ENCODE results near the gene EFHC2. TPM values are rescaled to one million over a fixed set of nuclear protein-coding genes. Genes with fewer than 3 reads are reported as not detected.

The EFHC2 gene
- total and polyA plus RNA-seq, 4 donors, result 0.08 to 0.56 TPM; not detected in 2

GRCh38 chrX:44227991-44228390 is 115.5 kb downstream of the EFHC2 start (continued):
- no peak for TF ChIP-seq CTCF (IDR thresholded peaks at IDR 0.05; ENCODE audit: low read depth, low read length, missing input control)

- Histone ChIP-seq H3K27ac (ENCODE audit: low read depth in 1 of 2, low read length in 2 of 2) (no peak overlapping the region), H3K4me1 (ENCODE audit: control insufficient read depth in 4 of 4, insufficient read depth in 4 of 4, low read length in 3 of 4) (no peaks in the 10 kb centered on the region), H3K9ac (ENCODE audit: low read depth in 1 of 2, low read length in 2 of 2) (no peak overlapping the region), H3K27me3 (ENCODE audit: control insufficient read depth in 4 of 4, insufficient read depth in 4 of 4, low read length in 3 of 4) (no peaks in the 10 kb centered on the region), H3K9me3 (ENCODE audit: control insufficient read depth in 4 of 4, low read length in 3 of 4) (no peaks in the 10 kb centered on the region), H3K36me3 (ENCODE audit: control insufficient read depth in 4 of 4, insufficient read depth in 3 of 4, low read depth in 1 of 4, low read length in 3 of 4) (no peaks in the 10 kb centered on the region), H3K4me3 (ENCODE audit: low read depth in 1 of 3, low read length in 3 of 3) (no peak overlapping the region)
- 82% methylated on average over 3 of the region's 3 CpGs for WGBS
- no peak for DNase-seq (ENCODE audit: low spot score)
- TF ChIP-seq SP1 (IDR thresholded peaks at IDR 0.05) (no peak), HNF4G (IDR thresholded peaks at IDR 0.05) (no peak), EGR1 (IDR thresholded peaks at IDR 0.05; ENCODE audit: low read depth in 2 of 2) (no peak), ZBTB33 (IDR thresholded peaks at IDR 0.05) (no peak), RXRA (IDR thresholded peaks at IDR 0.05) (no peak), FOXA1 (IDR thresholded peaks at IDR 0.05) (no peak), MAX (IDR thresholded peaks at IDR 0.05) (no peak), TAF1 (conservative IDR thresholded peaks at IDR 0.05) (no peak), RAD21 (IDR thresholded peaks at IDR 0.05) (no peak)
Observed at GRCh38 chrX:44225667-44226066, 117.8 kb downstream of the EFHC2 start.

- WGBS, result 72% methylated on average over 2 of the region's 2 CpGs
- Histone ChIP-seq H3K27ac (ENCODE audit: low read depth in 1 of 2, low read length in 2 of 2) (no peak overlapping the region), H3K9ac (ENCODE audit: low read depth in 1 of 2, low read length in 2 of 2) (no peak overlapping the region), H3K36me3 (ENCODE audit: control insufficient read depth in 4 of 4, insufficient read depth in 3 of 4, low read depth in 1 of 4, low read length in 3 of 4) (no peaks in the 10 kb centered on the region), H3K9me3 (ENCODE audit: control insufficient read depth in 4 of 4, low read length in 3 of 4) (no peaks in the 10 kb centered on the region), H3K27me3 (ENCODE audit: control insufficient read depth in 4 of 4, insufficient read depth in 4 of 4, low read length in 3 of 4) (no peaks in the 10 kb centered on the region), H3K4me3 (ENCODE audit: low read depth in 1 of 3, low read length in 3 of 3) (no peak overlapping the region), H3K4me1 (ENCODE audit: control insufficient read depth in 4 of 4, insufficient read depth in 4 of 4, low read length in 3 of 4) (no peaks in the 10 kb centered on the region)
- TF ChIP-seq YY1 (IDR thresholded peaks at IDR 0.05), result no peak
- no peak for TF ChIP-seq GABPA (IDR thresholded peaks at IDR 0.05 in 1 of 2, conservative IDR thresholded peaks at IDR 0.05 in 1 of 2)
- no peak for TF ChIP-seq CTCF (IDR thresholded peaks at IDR 0.05; ENCODE audit: low read depth, low read length, missing input control)
- no peak for TF ChIP-seq FOXA1 (IDR thresholded peaks at IDR 0.05)
- no peak for TF ChIP-seq HNF4A (conservative IDR thresholded peaks at IDR 0.05)
- TF ChIP-seq ATF3 (IDR thresholded peaks at IDR 0.05), result no peak
- TF ChIP-seq NR2F2 (IDR thresholded peaks at IDR 0.05), result no peak
- TF ChIP-seq RAD21 (IDR thresholded peaks at IDR 0.05), result no peak
- no peak for TF ChIP-seq SP1 (IDR thresholded peaks at IDR 0.05)
- no peak for TF ChIP-seq MAX (IDR thresholded peaks at IDR 0.05)
- TF ChIP-seq ZBTB33 (IDR thresholded peaks at IDR 0.05), result no peak
- no peak for DNase-seq (ENCODE audit: low spot score)
Observed at GRCh38 chrX:44224760-44225159, 118.7 kb downstream of the EFHC2 start.

Data from liver (tissue), 9 donors.